ENCODE data around the gene ADD1.

- no peak for TF ChIP-seq CTCF (IDR thresholded peaks at IDR 0.05)
- TF ChIP-seq ZFX (IDR thresholded peaks at IDR 0.05; ENCODE audit: borderline replicate concordance): no peak
These were observed 64.2 kb downstream of the ADD1 start for GRCh38 chr4:2907706-2908293.
